NCI-H748 (cell line): Measurements from ENCODE around the gene NANP.
"Not testable (repeated sequence)": the region's sequence is repeated elsewhere in the genome, so short reads cannot be mapped to it uniquely, and the experiment has no call there.

Experiments used
- DNase-seq: peaks from one replicate; lab custom pipeline; 2025; ENCODE audit not compliant: unreplicated experiment; lab: John Stamatoyannopoulos, UW

NANP gene, protein sequence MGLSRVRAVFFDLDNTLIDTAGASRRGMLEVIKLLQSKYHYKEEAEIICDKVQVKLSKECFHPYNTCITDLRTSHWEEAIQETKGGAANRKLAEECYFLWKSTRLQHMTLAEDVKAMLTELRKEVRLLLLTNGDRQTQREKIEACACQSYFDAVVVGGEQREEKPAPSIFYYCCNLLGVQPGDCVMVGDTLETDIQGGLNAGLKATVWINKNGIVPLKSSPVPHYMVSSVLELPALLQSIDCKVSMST

DNA sequence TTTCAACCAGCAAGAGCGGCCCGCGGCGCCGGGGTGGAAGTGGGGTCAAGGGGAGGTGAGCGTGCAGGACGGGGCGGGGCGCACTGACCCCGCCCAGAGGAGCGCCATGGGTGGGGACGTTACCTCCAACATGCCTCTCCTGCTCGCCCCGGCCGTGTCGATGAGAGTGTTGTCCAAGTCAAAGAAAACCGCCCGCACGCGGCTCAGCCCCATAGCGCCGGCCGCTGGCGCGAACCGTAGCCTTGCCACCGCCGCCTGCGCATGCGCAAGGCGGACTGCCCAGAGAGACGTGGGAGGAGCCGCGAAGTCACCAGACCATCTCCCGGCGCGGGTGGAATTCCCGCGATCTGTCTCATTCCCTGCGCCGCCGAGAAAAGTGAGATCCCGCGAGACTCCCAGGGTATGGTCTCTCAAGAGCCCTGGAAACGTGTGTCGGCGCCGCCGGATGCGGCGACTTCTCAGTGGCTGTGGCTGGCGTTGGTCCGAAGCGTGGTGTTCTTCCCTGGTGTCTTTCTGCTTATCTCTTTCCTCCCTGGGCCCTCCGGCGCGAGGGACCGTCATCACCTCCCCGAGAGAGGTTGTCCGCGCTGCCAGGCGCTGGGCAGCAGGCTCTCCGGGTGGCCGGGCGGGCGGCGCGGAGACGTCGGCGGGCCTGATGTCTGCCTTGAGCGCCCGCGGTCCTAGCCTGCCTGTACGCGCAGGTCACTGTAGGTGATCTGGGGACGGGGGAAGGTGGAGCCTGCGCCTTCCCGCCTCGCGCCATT lies at the start of gene NANP:
Gene NANP (minus strand): TSS at position 279 of the 764 bp plus-strand sequence. CDS start 66 bp downstream, at position 213.
- peak; percentile 99 for DNase-seq

GRCh38 chr20:25672659-25673235 lies 48.9 kb upstream of the NANP start:
- no peak for DNase-seq

DNA sequence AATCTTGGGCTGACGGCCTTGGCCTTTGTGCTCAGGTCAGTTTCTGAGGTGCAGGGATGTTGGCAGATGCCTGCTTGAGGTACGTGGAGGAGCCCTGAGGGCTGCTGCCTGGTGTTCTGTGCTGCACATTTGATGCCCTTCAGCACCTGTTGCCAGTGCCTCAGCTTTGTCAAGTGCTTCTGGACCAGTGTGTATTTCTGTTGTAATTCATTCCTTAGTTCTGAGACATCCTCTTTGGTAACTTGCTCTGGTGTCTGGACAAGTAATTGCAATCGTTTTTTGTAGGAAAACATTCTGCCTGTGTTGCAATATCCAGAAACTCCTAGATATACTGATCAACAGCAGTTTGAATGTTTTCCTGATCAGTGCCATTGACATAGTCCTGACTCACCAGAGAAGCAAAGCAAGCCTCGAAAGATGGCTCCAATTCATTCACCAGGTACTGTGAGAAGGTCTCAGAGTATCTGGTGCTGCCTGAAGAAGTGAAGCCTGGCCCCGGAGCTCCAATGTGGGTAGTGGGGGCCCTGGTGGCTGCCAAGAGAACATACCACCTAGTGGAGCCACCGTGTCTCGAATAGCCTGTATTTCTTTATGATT lies 46.1 kb upstream of the NANP start:
- no peak for DNase-seq

- DNase-seq: no peak
Observed at GRCh38 chr20:25668446-25668845, 44.6 kb upstream of the NANP start.

DNA sequence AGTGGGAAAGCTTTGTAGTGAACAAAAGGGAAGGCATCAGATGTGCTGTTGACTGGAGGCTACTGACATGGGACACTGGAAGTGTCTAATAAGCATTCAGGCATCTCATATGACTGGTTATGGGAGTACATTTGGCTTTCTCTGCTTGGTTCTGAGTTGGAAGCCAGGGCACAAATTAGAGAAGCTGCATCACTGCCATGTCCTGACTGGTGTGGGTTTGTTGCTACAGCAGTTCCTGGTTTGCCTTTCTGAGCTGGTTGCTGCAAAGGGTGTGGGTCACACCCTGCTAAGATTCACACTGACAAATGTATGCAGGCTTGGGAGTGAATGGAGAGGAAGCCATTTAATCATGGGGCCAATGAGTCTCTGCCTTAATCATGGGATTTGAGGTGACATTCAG lies 36.2 kb upstream of the NANP start:
- no peak for DNase-seq

DNA sequence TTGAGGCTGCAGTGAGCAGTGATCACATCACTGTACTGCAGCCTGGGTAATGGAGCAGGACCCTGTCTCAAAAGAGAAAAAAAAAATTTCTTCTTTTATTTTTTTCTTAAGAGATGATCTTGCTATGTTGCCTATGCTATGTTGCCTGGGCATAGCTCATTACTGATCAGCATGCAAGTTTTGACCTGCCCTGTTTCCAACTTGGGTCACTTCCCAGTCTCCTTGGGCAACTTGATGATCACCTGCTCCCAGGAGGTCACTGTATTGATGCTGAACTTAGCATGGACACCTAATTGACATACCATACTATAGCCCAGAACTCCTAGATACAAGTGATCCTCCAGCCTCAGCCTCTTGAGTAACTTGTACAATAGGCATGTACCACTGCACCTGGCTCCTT lies 30.7 kb upstream of the NANP start:
- no peak for DNase-seq

GRCh38 chr20:25652866-25653265 lies 29.1 kb upstream of the NANP start:
- DNase-seq: not testable (repeated sequence)

- no peak for DNase-seq
Observed at GRCh38 chr20:25644814-25645213, 21.0 kb upstream of the NANP start.

DNA sequence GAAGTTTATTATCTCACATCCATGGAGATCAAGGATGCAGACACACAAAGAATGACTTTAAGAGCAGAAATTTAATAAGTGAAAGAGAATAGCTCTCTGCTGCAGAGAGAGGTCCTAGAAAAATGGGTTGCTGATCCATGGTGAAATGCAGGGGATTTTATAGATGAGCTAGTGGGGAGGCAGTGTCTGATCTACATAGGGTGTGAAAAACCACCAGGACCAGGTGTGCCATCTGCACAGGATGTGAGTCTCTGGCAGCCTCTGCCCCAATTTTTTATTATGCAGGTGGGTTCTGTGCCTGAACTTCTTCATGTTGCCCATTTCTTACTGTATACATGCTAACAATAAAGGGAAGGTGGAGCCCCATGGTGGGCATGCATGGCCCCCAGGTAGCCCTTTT lies 19.9 kb upstream of the NANP start:
- DNase-seq: no peak

GRCh38 chr20:25637247-25637646 lies 13.4 kb upstream of the NANP start:
- DNase-seq: no peak

GRCh38 chr20:25632940-25633790 lies 9.4 kb upstream of the NANP start:
- no peak for DNase-seq

- not testable (repeated sequence) for DNase-seq
Observed at GRCh38 chr20:25630615-25631014, 6.8 kb upstream of the NANP start.

DNA sequence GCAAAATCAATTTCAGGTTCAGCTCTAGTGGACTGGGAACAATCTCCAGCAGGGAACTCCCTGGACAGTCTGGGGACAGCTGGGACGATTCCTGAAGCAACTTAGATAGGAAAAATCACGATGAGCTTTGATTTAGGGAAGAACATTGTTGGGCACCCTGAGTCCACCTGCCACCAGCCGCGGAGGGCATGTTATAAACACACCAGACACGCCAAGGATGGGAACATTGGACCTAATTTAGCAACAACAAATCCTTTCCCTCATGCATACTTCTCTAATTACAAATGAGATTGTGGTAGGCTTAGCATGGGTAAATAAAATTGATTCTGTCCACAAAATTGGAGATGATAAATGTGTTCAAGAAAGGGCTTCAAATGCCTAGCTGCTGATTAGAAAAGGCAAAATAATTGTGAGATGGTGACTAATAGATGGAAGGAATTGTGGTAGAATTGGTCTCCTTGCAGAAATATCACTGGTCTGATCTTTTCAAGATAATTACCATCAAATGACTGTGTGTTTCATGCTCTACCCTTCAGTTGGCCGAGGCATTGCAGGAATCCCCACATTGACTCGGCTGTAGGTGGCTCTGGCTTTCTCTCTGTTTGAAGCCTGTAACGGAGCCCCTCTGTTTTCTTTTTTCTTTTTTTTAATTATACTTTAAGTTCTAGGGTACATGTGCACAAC lies 6.1 kb upstream of the NANP start:
- no peak for DNase-seq

DNA sequence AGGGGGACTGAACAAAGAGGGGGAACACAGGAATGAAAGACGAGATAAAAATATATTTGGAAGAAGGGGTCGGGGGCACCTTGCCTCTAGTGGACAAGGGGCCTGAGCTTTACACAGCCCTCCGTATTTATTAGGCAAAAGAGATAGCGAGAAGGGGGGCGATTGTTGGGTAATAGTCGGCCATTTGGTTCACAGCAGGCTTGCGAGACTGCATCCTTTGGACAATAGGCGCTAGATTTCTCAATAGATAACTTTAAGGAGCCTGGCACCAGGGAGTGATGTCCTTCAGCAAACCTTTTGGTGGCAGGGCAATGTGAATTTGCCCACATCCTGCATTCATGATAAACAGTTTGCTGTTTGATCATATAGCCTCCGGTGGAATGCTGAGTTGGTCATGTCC lies 3.0 kb upstream of the NANP start:
- no peak for DNase-seq

DNA sequence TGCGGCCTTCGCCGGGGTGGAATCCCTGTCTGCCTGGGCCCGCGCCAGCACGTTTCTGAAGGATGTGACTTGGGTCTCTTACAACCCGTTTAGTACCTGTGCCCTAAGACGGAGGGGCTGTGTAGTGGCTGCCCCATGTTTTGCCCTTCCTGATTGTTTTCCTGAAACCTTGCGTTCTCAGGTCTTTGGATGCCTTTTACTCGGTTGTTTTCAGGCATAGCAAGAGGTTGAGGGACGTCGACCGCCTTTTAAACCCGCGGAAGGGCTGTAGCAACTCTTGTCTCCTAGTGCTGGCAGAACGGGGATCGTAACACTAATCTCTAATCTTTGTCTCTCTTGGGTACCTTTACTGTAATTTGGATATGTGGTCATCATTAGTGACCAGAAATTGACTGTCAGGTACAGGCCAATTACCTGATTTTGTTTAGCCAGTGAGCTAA lies 706 bp upstream of the NANP start:
- no peak for DNase-seq

DNA sequence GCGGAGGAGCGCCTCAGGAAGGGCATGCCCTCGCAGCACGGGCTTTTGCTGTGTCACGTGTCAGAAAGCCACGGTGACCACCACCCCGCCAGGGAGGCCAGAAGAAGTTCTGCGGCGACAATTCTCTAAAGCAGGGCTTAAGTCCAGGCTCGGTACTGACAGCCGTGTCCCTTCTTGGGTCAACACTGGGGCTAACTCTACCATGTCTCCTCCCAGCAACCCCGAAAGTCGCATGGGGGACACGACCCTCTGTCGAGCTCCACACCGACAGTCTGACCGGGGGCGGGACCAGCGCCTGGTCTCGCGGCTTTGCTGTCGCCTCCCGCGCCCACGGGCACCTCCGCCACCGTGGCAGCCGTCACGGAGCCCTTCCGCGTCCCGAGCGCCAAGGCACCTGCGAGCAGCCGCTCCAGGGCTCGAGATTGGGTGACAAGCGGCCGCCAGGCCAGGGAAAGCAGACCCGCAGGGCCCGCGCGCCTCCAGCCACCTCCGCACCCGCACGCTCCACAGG lies 534 bp downstream of the NANP start:
- peak; percentile 67 for DNase-seq

GRCh38 chr20:25622450-25623224 lies 1.2 kb downstream of the NANP start:
- no peak for DNase-seq

- DNase-seq: no peak
Observed at GRCh38 chr20:25622049-25622448, 1.8 kb downstream of the NANP start.

GRCh38 chr20:25619514-25619913 lies 4.3 kb downstream of the NANP start:
- DNase-seq: no peak
